Vagina (tissue), 2 donors: ENCODE results near the gene SLC1A2. TPM values are rescaled to one million over a fixed set of nuclear protein-coding genes. Genes with fewer than 3 reads are reported as not detected.

Experiments used
- DNase-seq, 2 donors: peaks; one replicate each; pipeline ENCODE4 v3.0.0-alpha.2; 2017; ENCODE audit errors: extremely low spot score in 2 of 2
- H3K27ac ChIP-seq: fragments of 200-600 bp; sonication (generic); one replicate; pipeline ENCODE4 v1.5.1; 2019
- H3K27me3 ChIP-seq: fragments of 200-600 bp; sonication (generic); one replicate; pipeline ENCODE4 v1.5.1; 2019
- H3K36me3 ChIP-seq, 2 donors: fragments of 200-600 bp; sonication (generic); one replicate each; pipeline ENCODE4 v1.5.1; 2017 to 2019
- H3K4me1 ChIP-seq: fragments of 200-600 bp; sonication (generic); one replicate; pipeline ENCODE4 v1.5.1; 2019
- H3K4me3 ChIP-seq, 2 donors: fragments of 200-600 bp; sonication (generic); 1 replicate in 1 of 2; 2 replicates in 1 of 2; pipeline ENCODE4 v1.5.1; 2016 to 2019
- H3K9me3 ChIP-seq: fragments of 200-600 bp; sonication (generic); one replicate; pipeline ENCODE4 v1.5.1; 2019
- CTCF ChIP-seq, 3 experiments: fragments of 450-650 bp in 2 of 3; fragments of 200-600 bp in 1 of 3; sonication (generic) in 1 of 3; IDR thresholded peaks; one replicate each; pipeline ENCODE4 v1.5.1; 2017 to 2019; ENCODE audit warnings: antibody characterized with exemption in 3 of 3, mild to moderate bottlenecking in 2 of 3, moderate library complexity in 2 of 3
- POLR2A ChIP-seq, 2 donors: fragments of 450-650 bp; IDR thresholded peaks; one replicate each; pipeline ENCODE4 v1.6.1; 2017; ENCODE audit warnings: antibody characterized with exemption in 2 of 2, mild to moderate bottlenecking in 2 of 2, moderate library complexity in 2 of 2
- POLR2AphosphoS5 ChIP-seq, 2 donors: sonication (generic); formaldehyde crosslinking; IDR thresholded peaks; one replicate each; pipeline ENCODE4 v1.9.0; 2017; ENCODE audit warnings: antibody characterized with exemption in 2 of 2, mild to moderate bottlenecking in 2 of 2, low read depth in 1 of 2; ENCODE audit not compliant: insufficient read depth in 1 of 2
- intact Hi-C: fragments of 100-400 bp; cut with DNase I; formaldehyde crosslinking; loops from one replicate; pipeline ENCODE4 v1.15.1; 2023
- total RNA-seq: library from RNA; depleted of rRNA; stranded (reverse); fragments of >200 nt; gene quantifications from one replicate; pipeline ENCODE4 v1.2.3, GENCODE V29; 2016

Gene SLC1A2
- total RNA-seq, 1 donor from 2014 or later: 4.7 TPM

GRCh38 chr11:35304386-35304775, 115.0 kb downstream of the SLC1A2 start:
- H3K4me3 ChIP-seq: no peak overlapping the region
- no peaks in the 10 kb centered on the region for H3K36me3 ChIP-seq
- no peaks in the 10 kb centered on the region for H3K9me3 ChIP-seq
- DNase-seq: no peak
- H3K27ac ChIP-seq: peak overlapping the region; percentile 89
- H3K4me1 ChIP-seq: peaks cover 20% of the 10 kb centered on the region
- TF ChIP-seq CTCF (IDR thresholded peaks at IDR 0.05): no peak
- H3K27me3 ChIP-seq: no peaks in the 10 kb centered on the region
- intact Hi-C loops: no loop called here

DNA sequence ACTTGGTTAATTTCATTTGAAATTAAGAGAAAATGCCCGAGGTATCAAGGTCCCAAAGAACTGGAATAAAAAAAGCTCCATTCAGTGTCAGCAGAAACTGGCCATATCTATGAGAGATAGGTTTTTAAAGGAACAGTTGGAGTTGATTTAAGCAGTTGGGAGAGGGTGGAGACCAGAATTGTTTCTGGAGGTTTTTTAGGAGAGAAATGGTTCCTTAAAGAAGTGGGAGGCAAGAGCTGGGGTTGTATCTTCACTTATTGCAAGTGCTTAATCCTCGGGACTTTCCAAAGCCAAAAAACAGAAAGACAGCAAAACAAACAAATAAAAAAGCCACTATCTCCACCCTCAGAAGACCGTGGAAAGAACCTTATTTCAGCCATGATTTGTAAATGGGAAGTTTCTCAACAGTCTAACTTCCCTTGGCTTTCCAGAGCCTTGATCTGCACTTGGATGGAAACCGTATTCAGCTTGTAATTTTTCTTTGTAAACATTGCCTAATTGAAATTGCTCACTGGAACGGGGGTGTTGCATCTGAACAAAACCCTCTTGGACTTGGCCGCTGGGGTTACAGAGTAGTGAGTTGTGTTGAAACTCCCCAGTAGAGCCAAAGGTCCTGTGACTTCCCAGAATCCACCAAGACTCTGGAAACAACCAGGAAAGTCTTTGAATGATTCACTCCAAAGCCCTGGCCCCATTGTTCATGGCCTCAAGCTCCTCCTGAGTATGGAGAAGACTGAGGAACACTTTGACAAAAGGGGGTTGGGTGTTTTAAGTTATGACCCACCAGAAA, 115.6 kb downstream of the SLC1A2 start:
- intact Hi-C loops: no loop called here

GRCh38 chr11:35302398-35302797, 117.0 kb downstream of the SLC1A2 start:
- Histone ChIP-seq H3K4me3 (no peak overlapping the region), H3K9me3 (no peaks in the 10 kb centered on the region), H3K27ac (peak overlapping the region; percentile 77), H3K27me3 (no peaks in the 10 kb centered on the region), H3K36me3 (no peaks in the 10 kb centered on the region), H3K4me1 (peaks cover 20% of the 10 kb centered on the region)
- intact Hi-C loops: no loop called here
- DNase-seq: no peak
- TF ChIP-seq CTCF (IDR thresholded peaks at IDR 0.05): no peak
- no peak for TF ChIP-seq POLR2A (IDR thresholded peaks at IDR 0.05)
- no peak for TF ChIP-seq POLR2AphosphoS5 (IDR thresholded peaks at IDR 0.05; ENCODE audit: insufficient read depth in 1 of 2, low read depth in 1 of 2)

More for the DNA sequence above, 115.6 kb downstream of the SLC1A2 start:
- TF ChIP-seq CTCF (IDR thresholded peaks at IDR 0.05): no peak
- peak; percentile 51 to 90 for TF ChIP-seq POLR2AphosphoS5 (IDR thresholded peaks at IDR 0.05; ENCODE audit: insufficient read depth in 1 of 2, low read depth in 1 of 2)
- Histone ChIP-seq H3K4me3 (no peak overlapping the region), H3K27me3 (no peaks in the 10 kb centered on the region), H3K9me3 (no peaks in the 10 kb centered on the region), H3K27ac (peak overlapping the region; percentile 89), H3K36me3 (no peaks in the 10 kb centered on the region), H3K4me1 (peaks cover 20% of the 10 kb centered on the region)
- DNase-seq: peak in 1 of 2 donors; percentile 99

- DNase-seq: no peak
- intact Hi-C loops: no loop called here
- Histone ChIP-seq H3K4me3 (no peak overlapping the region), H3K36me3 (no peaks in the 10 kb centered on the region), H3K9me3 (no peaks in the 10 kb centered on the region), H3K27ac (no peak overlapping the region), H3K4me1 (peaks cover 10% of the 10 kb centered on the region), H3K27me3 (no peaks in the 10 kb centered on the region)
- TF ChIP-seq POLR2A (IDR thresholded peaks at IDR 0.05) (no peak), POLR2AphosphoS5 (IDR thresholded peaks at IDR 0.05; ENCODE audit: insufficient read depth in 1 of 2, low read depth in 1 of 2) (no peak), CTCF (IDR thresholded peaks at IDR 0.05) (no peak)
Observed at GRCh38 chr11:35298369-35298768, 121.0 kb downstream of the SLC1A2 start.

- no peak for DNase-seq
- Histone ChIP-seq H3K9me3 (no peaks in the 10 kb centered on the region), H3K27me3 (no peaks in the 10 kb centered on the region), H3K27ac (no peak overlapping the region), H3K4me1 (no peaks in the 10 kb centered on the region), H3K36me3 (no peaks in the 10 kb centered on the region), H3K4me3 (no peak overlapping the region)
- intact Hi-C loops: no loop called here
- TF ChIP-seq POLR2AphosphoS5 (IDR thresholded peaks at IDR 0.05; ENCODE audit: insufficient read depth in 1 of 2, low read depth in 1 of 2): no peak
- no peak for TF ChIP-seq POLR2A (IDR thresholded peaks at IDR 0.05)
- no peak for TF ChIP-seq CTCF (IDR thresholded peaks at IDR 0.05)
Observed at GRCh38 chr11:35295751-35296150, 123.6 kb downstream of the SLC1A2 start.
